Trophoblast cell (in vitro differentiated cells and primary cell): ENCODE data around the gene FSTL4.

ENCODE experiments used
- DNase-seq, 2 donors: peaks; one replicate each; pipeline ENCODE4 v3.0.0-alpha.2; 2016
- H2AFZ ChIP-seq: 2 replicates; pipeline ENCODE4 v1.6.1; 2013; ENCODE audit warnings: low read length, moderate library complexity, mild to moderate bottlenecking; ENCODE audit not compliant: insufficient read depth, poor library complexity
- H2AK5ac ChIP-seq: 2 replicates; pipeline ENCODE4 v1.6.1; 2013; ENCODE audit warnings: mild to moderate bottlenecking, low read length
- H2BK120ac ChIP-seq: 2 replicates; pipeline ENCODE4 v1.6.1; 2013; ENCODE audit warnings: low read length, mild to moderate bottlenecking, moderate library complexity; ENCODE audit not compliant: insufficient read depth, poor library complexity
- H2BK12ac ChIP-seq: 2 replicates; pipeline ENCODE4 v1.6.1; 2013; ENCODE audit warnings: mild to moderate bottlenecking, low read length, moderate library complexity
- H2BK5ac ChIP-seq: 2 replicates; pipeline ENCODE4 v1.6.1; 2013; ENCODE audit warnings: low read length, low read depth, moderate library complexity, mild to moderate bottlenecking; ENCODE audit not compliant: poor library complexity
- H3K14ac ChIP-seq: 2 replicates; pipeline ENCODE4 v1.6.1; 2013; ENCODE audit warnings: mild to moderate bottlenecking, low read length
- H3K18ac ChIP-seq: 2 replicates; pipeline ENCODE4 v1.6.1; 2013; ENCODE audit warnings: mild to moderate bottlenecking, low read length
- H3K23ac ChIP-seq: 2 replicates; pipeline ENCODE4 v1.6.1; 2013; ENCODE audit warnings: low read length
- H3K27ac ChIP-seq: 2 replicates; pipeline ENCODE4 v1.5.1; 2013; ENCODE audit warnings: low read depth, mild to moderate bottlenecking, inconsistent platforms, low read length, moderate library complexity
- H3K27me3 ChIP-seq: 2 replicates; pipeline ENCODE4 v1.6.1; 2013; ENCODE audit warnings: inconsistent platforms, mild to moderate bottlenecking, low read length, moderate library complexity; ENCODE audit not compliant: insufficient read depth
- H3K36me3 ChIP-seq, 2 experiments: 1 replicate in 1 of 2; 2 replicates in 1 of 2; pipeline ENCODE4 v1.6.1; 2013; ENCODE audit warnings: low read length in 2 of 2, mild to moderate bottlenecking in 2 of 2, moderate library complexity in 1 of 2; ENCODE audit not compliant: insufficient read depth in 2 of 2, control insufficient read depth in 1 of 2
- H3K4ac ChIP-seq: 2 replicates; pipeline ENCODE4 v1.6.1; 2013; ENCODE audit warnings: low read depth, mild to moderate bottlenecking, low read length, moderate library complexity
- H3K4me1 ChIP-seq, 2 experiments: 1 replicate in 1 of 2; 2 replicates in 1 of 2; pipeline ENCODE4 v1.6.1; 2013; ENCODE audit warnings: low read length in 2 of 2, mild to moderate bottlenecking in 2 of 2, moderate library complexity in 1 of 2; ENCODE audit not compliant: insufficient read depth in 2 of 2, control insufficient read depth in 1 of 2
- H3K4me2 ChIP-seq: 2 replicates; pipeline ENCODE4 v1.6.1; 2013; ENCODE audit warnings: inconsistent platforms, mild to moderate bottlenecking, low read length, moderate library complexity
- H3K4me3 ChIP-seq: 2 replicates; pipeline ENCODE4 v1.5.1; 2013; ENCODE audit warnings: mild to moderate bottlenecking, low read depth, low read length, inconsistent platforms
- H3K79me1 ChIP-seq: one replicate; pipeline ENCODE4 v1.6.1; 2013; ENCODE audit warnings: low read length
- H3K79me2 ChIP-seq: 2 replicates; pipeline ENCODE4 v1.6.1; 2013; ENCODE audit warnings: low read length, mild to moderate bottlenecking; ENCODE audit not compliant: control insufficient read depth, insufficient read depth, poor library complexity
- H3K9ac ChIP-seq: 2 replicates; pipeline ENCODE4 v1.6.1; 2013; ENCODE audit warnings: mild to moderate bottlenecking, low read length
- H3K9me3 ChIP-seq: 2 replicates; pipeline ENCODE4 v1.6.1; 2013; ENCODE audit warnings: low read depth, mild to moderate bottlenecking, control low read depth, inconsistent platforms, low read length; ENCODE audit not compliant: insufficient read depth
- H4K12ac ChIP-seq: 2 replicates; pipeline ENCODE4 v1.6.1; 2013; ENCODE audit warnings: low read depth, mild to moderate bottlenecking, low read length, moderate library complexity
- H4K8ac ChIP-seq: 2 replicates; pipeline ENCODE4 v1.6.1; 2013; ENCODE audit warnings: low read depth, mild to moderate bottlenecking, low read length, moderate library complexity
- H4K91ac ChIP-seq: one replicate; pipeline ENCODE4 v1.6.1; 2013; ENCODE audit warnings: low read depth, mild to moderate bottlenecking, low read length, moderate library complexity
- WGBS: extraction: QIAGEN DNeasy Blood & Tissue Kit; methylation state at CpG from one replicate; pipeline ENCODE4 v1.1.7; 2013; ENCODE audit warnings: missing lambda C conversion rate; ENCODE audit not compliant: insufficient read length, insufficient coverage; ENCODE audit errors: extremely low coverage; 5-methylcytosine and 5-hydroxymethylcytosine counted together

The FSTL4 gene

DNA sequence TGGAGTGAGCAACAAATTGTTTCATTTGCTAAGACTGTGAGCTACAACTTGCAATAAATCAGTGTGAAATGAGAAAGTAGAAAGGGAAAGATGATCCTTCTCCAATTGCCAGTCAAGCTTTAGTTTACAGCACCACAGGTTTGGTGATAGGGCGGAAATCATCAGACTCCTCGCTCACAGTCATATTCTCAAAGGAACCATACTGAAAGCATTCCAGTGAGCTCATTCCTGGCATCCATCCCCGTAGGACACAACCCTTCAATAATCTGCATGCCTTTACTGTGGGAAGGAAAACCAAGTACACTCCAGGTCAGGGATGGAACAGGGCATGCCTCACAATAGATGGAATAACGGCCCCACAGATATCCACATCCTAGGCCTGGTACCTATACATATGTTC lies 80.7 kb downstream of the FSTL4 start:
- no CpG with 5 or more reads among the region's 4 CpGs for WGBS
- H3K4me1 ChIP-seq, result peaks cover 0 to 3% of the 10 kb centered on the region in 2 experiments
- H2BK5ac ChIP-seq, result no peak overlapping the region
- H3K27me3 ChIP-seq, result no peaks in the 10 kb centered on the region
- no peak overlapping the region for H2BK12ac ChIP-seq
- H3K36me3 ChIP-seq, result no peaks in the 10 kb centered on the region
- H3K9ac ChIP-seq, result no peak overlapping the region
- H4K12ac ChIP-seq, result no peak overlapping the region
- H2AK5ac ChIP-seq, result no peak overlapping the region
- H3K18ac ChIP-seq, result no peak overlapping the region
- no peak overlapping the region for H3K4me2 ChIP-seq
- no peak overlapping the region for H3K14ac ChIP-seq
- no peak overlapping the region for H4K91ac ChIP-seq
- H3K4me3 ChIP-seq, result no peak overlapping the region
- no peaks in the 10 kb centered on the region for H3K9me3 ChIP-seq
- no peak overlapping the region for H2AFZ ChIP-seq
- H3K27ac ChIP-seq, result no peak overlapping the region
- no peak overlapping the region for H3K23ac ChIP-seq
- no peaks in the 10 kb centered on the region for H3K79me2 ChIP-seq
- no peak overlapping the region for H4K8ac ChIP-seq
- DNase-seq, result peak; percentile 27 to 46
- no peak overlapping the region for H3K4ac ChIP-seq
- no peaks in the 10 kb centered on the region for H3K79me1 ChIP-seq
- no peak overlapping the region for H2BK120ac ChIP-seq

GRCh38 chr5:133531178-133531577 lies 81.2 kb downstream of the FSTL4 start:
- Histone ChIP-seq H2AK5ac (no peak overlapping the region), H3K4me3 (no peak overlapping the region), H2BK12ac (no peak overlapping the region), H3K27me3 (no peaks in the 10 kb centered on the region), H3K36me3 (no peaks in the 10 kb centered on the region), H3K14ac (no peak overlapping the region), H3K9ac (no peak overlapping the region), H3K27ac (no peak overlapping the region), H2BK120ac (no peak overlapping the region), H2AFZ (no peak overlapping the region), H2BK5ac (no peak overlapping the region), H3K9me3 (no peaks in the 10 kb centered on the region), H3K4ac (no peak overlapping the region), H3K79me2 (no peaks in the 10 kb centered on the region), H4K91ac (no peak overlapping the region), H4K8ac (no peak overlapping the region), H3K23ac (no peak overlapping the region), H3K79me1 (no peaks in the 10 kb centered on the region), H3K18ac (no peak overlapping the region), H3K4me1 (peaks cover 0 to 3% of the 10 kb centered on the region in 2 experiments), H4K12ac (no peak overlapping the region), H3K4me2 (no peak overlapping the region)
- DNase-seq, result no peak
- no CpG with 5 or more reads among the region's 4 CpGs for WGBS

- no peak overlapping the region for H3K9ac ChIP-seq
- H3K36me3 ChIP-seq, result no peaks in the 10 kb centered on the region
- WGBS, result no CpG with 5 or more reads among the region's 6 CpGs
- no peak overlapping the region for H2AK5ac ChIP-seq
- no peak overlapping the region for H4K8ac ChIP-seq
- no peak overlapping the region for H4K91ac ChIP-seq
- no peak overlapping the region for H3K4ac ChIP-seq
- H3K4me3 ChIP-seq, result no peak overlapping the region
- no peak overlapping the region for H3K14ac ChIP-seq
- no peak overlapping the region for H2BK120ac ChIP-seq
- DNase-seq, result no peak
- no peak overlapping the region for H4K12ac ChIP-seq
- no peaks in the 10 kb centered on the region for H3K79me1 ChIP-seq
- no peak overlapping the region for H3K4me2 ChIP-seq
- no peak overlapping the region for H2AFZ ChIP-seq
- no peak overlapping the region for H3K27ac ChIP-seq
- H2BK5ac ChIP-seq, result no peak overlapping the region
- no peaks in the 10 kb centered on the region for H3K27me3 ChIP-seq
- H3K79me2 ChIP-seq, result no peaks in the 10 kb centered on the region
- peaks cover 0 to 3% of the 10 kb centered on the region in 2 experiments for H3K4me1 ChIP-seq
- H3K23ac ChIP-seq, result no peak overlapping the region
- H2BK12ac ChIP-seq, result no peak overlapping the region
- no peak overlapping the region for H3K18ac ChIP-seq
- no peaks in the 10 kb centered on the region for H3K9me3 ChIP-seq
Measured at GRCh38 chr5:133530270-133530669, 82.1 kb downstream of the FSTL4 start.

DNA sequence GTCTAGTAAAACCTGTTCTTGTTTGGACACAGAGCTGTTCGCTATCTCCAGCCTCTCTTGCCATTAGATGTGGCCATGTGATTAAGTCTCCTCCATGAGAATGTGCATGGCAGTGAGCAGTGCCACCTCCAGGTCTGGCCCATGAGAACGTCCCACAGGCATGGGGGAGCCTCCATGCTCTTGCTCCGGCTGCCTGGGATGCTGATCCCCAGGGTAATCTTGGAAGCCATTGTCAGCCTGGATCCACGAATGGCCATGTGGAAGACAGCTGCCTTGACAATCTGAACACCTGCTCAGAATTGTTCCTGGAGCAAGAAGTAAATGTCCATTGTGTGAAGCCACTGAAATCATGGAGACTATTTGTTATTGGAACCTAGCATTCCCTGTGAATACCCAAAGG lies 83.5 kb downstream of the FSTL4 start:
- Histone ChIP-seq H3K79me1 (no peaks in the 10 kb centered on the region), H3K36me3 (no peaks in the 10 kb centered on the region), H3K23ac (no peak overlapping the region), H3K9me3 (no peaks in the 10 kb centered on the region), H2AK5ac (no peak overlapping the region), H2AFZ (no peak overlapping the region), H4K12ac (no peak overlapping the region), H3K4me3 (no peak overlapping the region), H3K18ac (no peak overlapping the region), H2BK5ac (no peak overlapping the region), H3K9ac (no peak overlapping the region), H3K4ac (no peak overlapping the region), H4K91ac (no peak overlapping the region), H2BK12ac (no peak overlapping the region), H3K4me2 (no peak overlapping the region), H3K27me3 (no peaks in the 10 kb centered on the region), H3K4me1 (peaks cover 0 to 3% of the 10 kb centered on the region in 2 experiments), H2BK120ac (no peak overlapping the region), H3K27ac (no peak overlapping the region), H3K79me2 (no peaks in the 10 kb centered on the region), H4K8ac (no peak overlapping the region), H3K14ac (no peak overlapping the region)
- no CpG with 5 or more reads among the region's 4 CpGs for WGBS
- DNase-seq, result no peak
